ENCODE results near the gene AFF3. TPM values are rescaled to one million over a fixed set of nuclear protein-coding genes. Genes with fewer than 3 reads are reported as not detected.

The AFF3 gene, protein sequence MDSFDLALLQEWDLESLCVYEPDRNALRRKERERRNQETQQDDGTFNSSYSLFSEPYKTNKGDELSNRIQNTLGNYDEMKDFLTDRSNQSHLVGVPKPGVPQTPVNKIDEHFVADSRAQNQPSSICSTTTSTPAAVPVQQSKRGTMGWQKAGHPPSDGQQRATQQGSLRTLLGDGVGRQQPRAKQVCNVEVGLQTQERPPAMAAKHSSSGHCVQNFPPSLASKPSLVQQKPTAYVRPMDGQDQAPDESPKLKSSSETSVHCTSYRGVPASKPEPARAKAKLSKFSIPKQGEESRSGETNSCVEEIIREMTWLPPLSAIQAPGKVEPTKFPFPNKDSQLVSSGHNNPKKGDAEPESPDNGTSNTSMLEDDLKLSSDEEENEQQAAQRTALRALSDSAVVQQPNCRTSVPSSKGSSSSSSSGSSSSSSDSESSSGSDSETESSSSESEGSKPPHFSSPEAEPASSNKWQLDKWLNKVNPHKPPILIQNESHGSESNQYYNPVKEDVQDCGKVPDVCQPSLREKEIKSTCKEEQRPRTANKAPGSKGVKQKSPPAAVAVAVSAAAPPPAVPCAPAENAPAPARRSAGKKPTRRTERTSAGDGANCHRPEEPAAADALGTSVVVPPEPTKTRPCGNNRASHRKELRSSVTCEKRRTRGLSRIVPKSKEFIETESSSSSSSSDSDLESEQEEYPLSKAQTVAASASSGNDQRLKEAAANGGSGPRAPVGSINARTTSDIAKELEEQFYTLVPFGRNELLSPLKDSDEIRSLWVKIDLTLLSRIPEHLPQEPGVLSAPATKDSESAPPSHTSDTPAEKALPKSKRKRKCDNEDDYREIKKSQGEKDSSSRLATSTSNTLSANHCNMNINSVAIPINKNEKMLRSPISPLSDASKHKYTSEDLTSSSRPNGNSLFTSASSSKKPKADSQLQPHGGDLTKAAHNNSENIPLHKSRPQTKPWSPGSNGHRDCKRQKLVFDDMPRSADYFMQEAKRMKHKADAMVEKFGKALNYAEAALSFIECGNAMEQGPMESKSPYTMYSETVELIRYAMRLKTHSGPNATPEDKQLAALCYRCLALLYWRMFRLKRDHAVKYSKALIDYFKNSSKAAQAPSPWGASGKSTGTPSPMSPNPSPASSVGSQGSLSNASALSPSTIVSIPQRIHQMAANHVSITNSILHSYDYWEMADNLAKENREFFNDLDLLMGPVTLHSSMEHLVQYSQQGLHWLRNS (N-terminal part only)
- 29.7 TPM for total RNA-seq

GRCh38 chr2:100142393-100142792, at the start of gene AFF3:
Gene AFF3 (minus strand): TSS chr2:100142590. CDS start chr2:100104454, 38,136 bp downstream.

Other genes with a start within 250 kb of the AFF3 start
- gene LONRF2, start 179.9 kb upstream of the AFF3 start, total RNA-seq = 20.6 TPM

Data from camera-type eye (tissue), 1 donor.